HG03039 (cell line): ENCODE measurements around the gene DIABLO.
"Not testable (repeated sequence)": the region's sequence is repeated elsewhere in the genome, so short reads cannot be mapped to it uniquely, and the experiment has no call there.

Experiments used
- ATAC-seq: cut with Tn5 transposase; IDR thresholded peaks from one replicate; pipeline ENCODE4 v1.9.1; 2021; ENCODE audit warnings: mild to moderate bottlenecking, moderate library complexity; ENCODE audit not compliant: unreplicated experiment

The DIABLO gene

DNA sequence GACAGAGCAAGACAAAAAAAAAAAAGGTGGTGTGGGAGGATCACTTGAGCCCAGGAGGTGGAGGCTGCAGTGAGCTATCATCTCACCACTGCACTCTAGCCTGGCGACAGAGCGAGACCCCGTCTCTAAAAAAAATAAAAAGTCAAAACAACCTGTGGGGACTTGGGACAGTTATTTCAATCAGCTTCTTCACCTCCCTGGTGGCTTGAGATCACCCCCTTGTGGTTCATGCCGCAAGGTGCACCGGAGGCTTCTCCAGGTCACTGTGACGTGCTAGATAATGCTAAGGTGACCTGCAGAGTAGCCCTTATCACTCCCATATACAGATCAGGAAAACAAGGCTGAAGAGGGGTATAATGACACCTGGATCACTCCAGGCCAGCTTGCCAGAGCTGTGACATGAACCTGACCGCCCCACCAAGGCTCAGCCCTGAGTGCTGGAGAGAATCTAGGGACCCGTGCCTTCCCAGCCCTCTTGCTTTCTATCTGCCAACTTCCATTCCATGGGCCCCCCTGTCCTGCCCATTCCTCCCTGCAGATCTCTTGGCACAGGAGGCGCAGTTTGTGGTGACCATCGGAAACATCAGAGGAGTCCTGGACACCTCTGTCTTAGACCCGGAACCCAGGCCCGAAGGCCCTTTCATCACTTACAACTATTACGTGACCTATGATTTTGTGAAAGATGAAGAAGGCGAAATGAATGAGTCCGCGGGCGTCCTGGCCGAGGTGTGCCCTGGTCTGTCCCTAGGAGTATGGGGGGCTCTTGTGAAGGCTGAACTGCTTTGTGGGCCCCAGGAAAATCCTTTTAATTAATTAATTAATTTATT is 34.8 kb downstream of the DIABLO start:
- ATAC-seq, result no peak

DNA sequence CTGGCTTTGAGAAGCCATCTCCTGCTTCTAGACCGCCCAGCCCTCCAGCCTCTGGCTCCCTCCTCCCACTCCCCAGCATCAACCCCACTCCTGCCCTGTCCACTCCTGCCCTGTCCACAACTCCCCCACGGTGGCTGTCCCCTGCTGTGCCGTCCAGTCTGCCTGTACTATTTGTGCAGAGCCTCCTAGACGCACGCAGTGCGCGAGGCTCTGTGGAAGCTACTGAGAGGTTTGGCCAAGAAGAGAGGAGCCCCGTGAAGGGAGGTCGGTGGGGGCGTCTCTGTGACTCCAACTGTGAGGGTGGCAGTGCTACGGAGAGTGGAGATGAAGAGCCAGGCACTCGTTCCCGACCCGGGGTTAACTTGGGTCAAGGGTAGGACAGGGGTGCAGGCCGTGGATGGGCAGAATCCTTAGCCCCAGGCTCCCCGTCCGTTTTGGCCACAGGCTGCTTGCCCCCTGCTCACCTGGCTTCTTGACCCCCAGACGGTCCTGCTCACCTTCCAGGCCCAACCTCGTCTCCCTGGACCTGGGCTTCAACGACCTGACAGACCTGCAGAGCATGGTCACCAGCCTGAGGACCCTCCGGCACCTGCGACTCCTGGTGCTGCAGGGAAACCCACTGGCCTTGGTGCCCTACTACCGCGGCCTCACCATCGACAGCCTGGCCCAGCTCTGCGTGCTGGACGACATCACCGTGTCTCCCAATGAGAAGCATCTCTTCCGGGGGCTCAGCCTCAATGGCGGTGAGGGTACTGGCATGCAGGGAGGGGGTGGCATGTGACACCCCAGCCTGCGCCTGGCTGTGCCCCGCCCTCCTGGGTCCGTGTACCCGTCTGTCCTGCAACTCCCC is 36.0 kb downstream of the DIABLO start:
- no peak for ATAC-seq

DNA sequence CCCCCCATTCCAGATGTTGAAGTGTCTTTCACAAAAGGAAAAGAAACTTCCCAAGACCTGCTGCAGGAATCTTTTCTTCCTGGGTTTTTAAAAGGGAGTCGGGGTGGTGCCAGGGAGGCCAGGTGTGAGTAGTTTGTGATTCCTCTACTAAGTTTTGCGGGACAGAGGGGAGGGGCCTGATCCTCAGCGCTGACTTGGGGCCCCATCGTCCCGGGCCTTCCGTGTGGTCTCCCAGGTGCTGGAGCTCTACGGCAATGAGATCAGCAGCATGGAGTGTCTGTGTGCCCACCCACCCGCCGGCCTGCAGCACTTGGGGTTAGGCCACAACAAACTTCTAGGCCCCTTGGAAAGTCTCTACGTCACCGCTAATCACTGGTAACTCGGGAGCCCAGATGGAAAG is 38.4 kb downstream of the DIABLO start:
- ATAC-seq, result no peak

DNA sequence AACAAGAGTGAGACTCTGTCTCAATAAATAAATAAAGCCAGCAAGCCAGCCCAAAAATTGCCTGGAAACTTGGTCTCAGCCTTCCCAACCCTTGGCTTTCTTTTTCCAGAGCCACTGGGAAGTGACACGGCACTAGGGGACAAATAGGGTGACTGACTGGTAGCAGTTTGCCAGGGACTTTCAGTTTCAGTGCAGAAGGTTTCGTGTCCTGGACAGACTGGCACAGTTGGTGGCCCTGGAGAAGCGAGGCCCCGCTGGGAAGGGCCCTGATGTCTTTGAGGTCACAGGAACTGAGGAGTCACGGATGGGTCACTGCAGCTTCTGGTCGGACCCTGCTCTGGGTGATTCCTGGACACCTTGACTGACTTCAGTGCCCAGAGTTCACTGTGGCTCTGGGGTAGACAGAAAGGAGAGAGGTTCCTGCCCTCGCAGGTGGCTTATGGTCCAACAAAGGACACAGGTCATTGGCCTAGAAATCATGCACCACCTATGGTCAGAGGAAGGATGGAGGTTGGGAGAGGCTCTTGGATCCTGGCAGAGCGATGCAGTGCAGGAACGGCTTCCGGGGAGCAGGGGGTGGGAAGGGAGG is 40.3 kb downstream of the DIABLO start:
- ATAC-seq, result no peak

DNA sequence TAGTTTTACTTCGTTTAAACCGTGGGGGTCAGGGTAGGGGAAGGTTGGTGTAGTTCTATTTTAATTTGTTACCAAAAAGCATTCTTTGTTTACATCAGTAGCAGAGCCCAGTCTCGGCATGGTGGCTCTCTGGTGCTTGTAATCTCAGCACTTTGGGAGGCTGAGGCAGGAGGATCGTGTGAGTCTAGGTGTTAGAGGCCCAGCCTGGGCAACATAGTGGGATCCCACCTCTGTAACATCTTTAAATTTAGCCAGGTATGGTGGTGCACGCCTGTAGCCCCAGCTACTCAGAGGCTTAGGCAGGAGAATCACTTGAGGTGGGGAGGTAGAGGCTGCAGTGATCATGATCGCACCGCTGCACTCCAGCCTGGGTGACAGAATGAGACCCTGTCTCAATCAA is 40.8 kb downstream of the DIABLO start:
- ATAC-seq, result no peak

DNA sequence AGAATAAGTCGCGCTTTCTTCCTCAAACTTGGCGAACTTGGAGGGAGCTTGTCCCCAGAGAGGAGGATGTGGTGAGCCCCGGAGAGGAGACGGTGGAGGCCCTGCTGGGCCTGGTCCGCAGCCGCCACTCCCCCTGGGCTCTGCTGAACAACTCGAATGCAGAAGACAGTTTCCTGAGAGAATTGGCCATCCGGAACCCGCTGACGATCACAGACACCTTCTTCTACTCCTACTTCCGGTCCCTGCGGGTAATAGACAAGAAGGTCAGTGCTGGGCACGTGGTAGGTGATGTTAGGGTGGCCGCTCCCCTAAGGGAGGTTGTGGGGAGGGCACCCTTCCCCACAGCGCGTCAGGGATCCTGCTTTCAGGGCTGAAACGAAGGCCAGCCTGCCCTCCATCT is 41.3 kb downstream of the DIABLO start:
- ATAC-seq, result no peak

DNA sequence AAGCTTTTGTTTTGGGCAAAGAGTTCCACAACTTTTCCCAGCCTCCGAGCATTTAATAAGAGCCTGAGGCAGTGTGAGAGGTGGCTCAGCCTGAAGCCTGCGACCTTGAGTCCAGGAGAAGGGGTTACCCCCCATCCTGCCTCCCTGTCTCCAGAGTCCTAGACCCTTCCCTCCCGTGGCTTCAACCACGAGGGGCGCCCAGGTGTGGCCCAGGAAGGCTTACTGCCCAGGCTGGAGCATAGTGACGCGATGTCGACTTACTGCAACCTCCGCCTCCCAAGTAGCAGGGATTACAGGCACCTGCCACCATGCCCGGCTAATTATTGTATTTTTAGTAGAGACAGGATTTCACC is 42.3 kb downstream of the DIABLO start:
- no peak for ATAC-seq

DNA sequence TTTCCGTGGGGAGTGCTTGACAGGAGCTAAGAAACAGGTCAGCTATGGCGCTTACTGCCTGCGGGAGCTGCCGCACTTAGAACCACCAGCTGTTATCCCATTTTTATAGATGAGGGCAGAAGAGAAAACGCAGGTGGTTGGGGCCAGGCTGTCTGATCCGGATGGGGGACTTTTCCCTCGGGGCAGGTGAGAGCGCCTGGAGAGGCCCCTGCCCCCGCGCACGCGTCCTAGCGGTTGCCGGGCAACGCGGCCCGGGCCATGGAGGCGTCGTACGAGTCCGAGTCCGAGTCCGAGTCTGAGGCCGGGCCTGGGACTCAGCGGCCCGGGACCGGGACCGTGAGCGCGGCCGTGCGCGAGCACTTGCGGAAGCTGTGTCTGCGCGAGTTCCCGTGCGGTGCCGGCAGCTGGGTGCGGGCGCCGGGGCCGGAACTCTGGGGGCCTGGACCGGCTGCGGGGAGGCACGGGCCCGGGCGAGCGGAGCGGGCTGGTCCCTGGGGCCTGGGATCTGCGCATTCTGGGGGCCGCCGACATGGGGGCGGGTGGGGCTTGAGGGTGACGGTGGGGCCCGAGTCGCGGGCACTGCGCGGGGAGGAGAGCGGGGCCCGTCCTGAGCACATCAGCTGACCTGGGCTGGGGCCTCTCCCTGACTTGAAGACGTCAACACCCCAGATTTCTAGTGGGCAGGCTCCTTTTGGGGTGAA is 42.8 kb downstream of the DIABLO start, which contains the start of gene LRRC43:
LRRC43 (plus strand) TSS at position 237 of the 701 bp plus-strand sequence; CDS start at position 259, 22 bp downstream.
- ATAC-seq, result no peak

DNA sequence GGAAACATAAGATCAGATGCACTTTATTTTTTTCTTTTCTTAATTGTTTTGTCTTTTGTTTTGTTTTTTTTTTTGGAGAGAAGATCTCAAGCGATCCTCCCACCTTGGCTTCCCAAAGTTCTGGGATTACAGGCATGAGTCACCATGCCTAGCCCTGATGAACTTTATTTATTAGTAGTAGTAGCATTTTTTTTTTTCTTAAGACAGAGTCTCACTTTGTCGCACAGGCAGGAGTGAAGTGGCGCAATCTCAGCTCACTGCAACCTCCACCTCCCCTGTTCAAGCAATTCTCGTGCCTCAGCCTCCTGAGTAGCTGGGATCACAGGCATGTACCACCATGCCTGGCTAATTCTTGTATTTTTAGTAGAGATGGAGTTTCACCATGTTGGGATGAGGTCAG is 49.4 kb downstream of the DIABLO start:
- ATAC-seq, result not testable (repeated sequence)

DNA sequence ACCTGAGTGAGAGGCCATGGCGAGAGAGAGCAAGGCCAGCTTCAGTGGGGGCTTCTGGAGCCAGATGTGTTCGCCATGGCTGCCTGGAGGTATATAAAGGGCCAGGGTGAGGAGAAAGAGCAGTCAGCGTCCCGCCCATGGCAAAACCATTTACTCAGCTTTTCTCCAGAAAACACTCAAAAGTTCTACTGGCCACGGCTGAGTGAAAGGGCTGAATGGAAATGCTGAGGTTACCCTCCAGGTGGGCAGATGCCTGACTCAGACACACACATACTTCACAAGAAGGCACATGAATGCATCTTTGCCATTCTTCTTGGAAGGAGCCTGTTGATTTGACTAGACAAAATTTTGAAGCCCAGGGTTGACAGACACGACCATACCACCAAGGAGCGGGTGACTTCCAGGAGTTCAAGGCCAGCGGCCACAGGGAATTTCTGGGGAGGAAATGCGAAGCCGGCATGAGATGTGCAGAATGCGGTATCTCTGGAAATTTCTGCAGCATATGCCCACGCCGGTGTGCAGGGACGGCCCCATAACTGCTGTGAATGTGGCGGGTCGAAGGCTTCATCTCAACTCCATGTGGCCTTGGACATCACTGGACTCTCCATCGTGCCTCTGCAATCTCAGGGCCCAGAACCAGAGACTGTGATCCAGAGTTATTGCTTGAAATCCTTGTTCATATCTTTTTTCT is 51.6 kb downstream of the DIABLO start, which contains the start of gene IL31:
IL31 (minus strand) TSS at position 67 of the 691 bp plus-strand sequence; CDS start at position 18, 49 bp downstream.
- ATAC-seq, result no peak

DNA sequence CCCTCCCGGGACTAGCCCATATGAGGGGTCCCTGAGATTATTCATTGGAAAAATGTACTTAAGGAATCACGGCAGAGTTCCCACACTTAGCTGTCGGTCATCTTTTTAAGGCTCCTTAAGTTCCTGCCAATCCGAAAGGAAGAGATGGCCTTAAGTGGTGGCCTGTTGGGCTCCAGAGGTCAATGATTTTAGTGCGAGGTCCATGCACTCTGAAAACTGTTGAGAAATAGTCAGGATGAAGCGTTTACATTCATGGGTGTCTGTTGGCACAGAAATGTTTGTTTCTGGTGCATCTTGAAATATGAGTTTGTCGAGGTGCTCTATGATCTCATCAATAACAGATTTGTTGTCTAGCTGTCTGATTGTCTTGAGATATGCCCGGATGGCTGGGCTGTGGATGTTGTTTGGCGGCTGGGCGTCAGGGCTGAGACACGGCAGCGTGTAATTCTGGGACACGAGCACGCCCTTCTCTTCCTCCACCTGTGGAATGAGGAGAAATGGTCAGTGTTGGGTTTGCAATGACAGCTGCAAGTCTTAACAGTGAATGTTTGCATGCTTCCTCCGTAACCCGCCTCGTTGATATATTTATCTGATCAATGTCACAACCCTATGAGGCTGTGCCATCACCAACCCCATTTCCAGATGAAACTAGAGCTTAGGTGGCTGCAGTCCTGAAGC is 53.5 kb downstream of the DIABLO start:
- ATAC-seq, result no peak

DNA sequence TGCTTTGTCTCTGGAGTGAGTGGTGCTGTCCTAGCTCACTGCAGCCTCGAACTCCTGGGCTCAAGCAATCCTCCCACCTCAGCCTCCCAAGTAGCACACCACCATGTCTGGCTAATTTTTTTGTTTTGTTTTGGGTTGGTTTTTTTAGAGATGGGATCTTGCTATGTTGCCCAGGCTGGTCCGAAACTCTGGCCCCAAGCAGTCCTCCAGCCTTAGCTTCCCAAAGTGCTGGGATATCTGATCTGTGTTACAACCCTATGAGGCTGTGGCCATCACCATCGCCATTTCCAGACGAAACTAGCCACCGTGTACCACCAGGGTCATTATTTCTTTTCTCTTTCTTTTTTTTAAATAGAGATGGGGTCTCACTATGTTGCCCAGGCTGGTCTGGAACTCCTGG is 54.5 kb downstream of the DIABLO start:
- no peak for ATAC-seq

DNA sequence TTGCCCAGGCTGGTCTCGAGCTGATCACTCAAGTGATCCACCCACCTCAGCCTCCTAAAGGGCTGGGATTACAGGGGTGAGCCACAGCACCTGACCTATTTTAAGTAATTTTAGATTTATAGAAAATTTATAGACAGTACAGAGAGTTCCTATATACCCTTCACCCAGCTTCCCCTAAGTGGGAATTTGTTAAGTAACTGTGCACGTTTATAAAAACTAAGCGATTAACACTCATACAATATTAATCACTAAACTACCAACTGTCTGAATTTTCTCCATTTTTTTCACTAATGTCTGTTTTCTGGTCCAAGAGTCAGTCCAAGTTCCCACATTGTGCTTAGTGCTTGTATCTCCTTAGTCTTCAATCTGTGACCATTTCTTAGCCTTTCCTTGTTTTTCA is 57.4 kb downstream of the DIABLO start:
- no peak for ATAC-seq

DNA sequence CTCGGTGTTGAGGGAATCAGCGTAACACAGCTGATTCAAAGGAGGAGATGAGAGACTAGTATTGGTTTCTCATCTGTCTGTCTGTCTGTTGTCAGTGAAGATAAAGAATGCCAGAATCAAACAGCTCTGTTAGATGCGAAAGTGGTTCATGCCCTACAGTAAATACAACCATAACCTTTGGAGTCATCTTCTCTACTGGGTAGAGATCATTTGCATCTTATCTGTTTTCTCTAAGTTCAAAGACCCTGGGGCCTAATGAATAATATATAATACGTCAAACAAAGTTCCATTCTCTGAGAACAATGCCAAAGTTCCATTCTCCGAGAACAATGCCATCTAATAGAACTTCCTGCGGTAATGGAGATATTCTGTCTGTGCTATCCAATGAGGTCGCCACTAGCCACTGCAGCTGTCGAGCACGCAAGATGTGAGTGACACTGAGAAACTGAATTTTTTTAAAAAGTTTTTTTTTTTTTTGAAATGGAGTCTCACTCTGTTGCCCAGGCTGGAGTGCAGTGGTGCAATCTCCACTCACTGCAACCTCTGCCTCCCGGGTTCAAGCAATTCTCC is 58.4 kb downstream of the DIABLO start:
- no peak for ATAC-seq

DNA sequence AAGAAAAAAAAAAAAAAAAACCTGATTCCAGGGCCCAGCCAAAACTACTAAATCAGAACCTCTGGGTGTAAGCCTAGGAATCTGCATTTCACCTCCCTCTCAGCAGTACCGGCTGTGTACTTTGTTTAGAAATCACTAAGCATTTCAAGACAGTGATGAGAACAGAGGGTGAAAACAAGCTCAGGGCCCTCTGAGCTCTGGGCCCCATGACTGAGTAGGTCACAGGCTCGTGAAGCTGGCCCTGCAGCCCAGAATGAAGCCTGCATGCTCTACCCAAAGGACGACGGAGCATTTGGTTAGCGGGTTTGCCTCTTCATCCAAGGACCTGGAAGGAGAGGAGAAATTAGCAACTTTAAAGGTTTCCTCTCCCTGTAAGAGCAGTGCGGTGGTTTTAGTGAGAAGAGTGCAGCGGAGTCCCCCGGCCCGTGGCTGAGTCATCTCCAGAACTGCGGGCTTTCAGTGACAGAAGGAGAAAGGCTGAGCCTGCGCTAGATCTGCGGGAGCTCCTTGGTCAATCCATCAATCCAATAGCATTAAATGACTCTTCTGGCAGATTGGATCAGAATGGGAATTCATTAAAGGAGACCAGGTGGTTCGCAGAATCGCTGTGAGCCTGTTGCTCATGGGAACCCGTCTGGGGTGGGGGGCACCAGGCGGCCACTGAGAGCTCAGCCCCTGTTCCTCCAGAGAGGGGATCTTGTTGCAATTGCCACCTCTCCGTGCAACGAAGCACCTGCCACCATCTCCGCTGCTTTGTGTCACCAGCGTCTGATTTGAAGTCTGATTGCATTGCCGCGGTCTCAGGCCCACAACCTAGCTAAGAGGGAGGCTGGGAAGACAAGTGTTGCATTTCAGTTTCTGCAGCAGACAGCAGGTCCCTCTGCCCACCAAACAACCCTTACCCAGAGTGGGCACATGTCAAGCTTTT is 59.2 kb downstream of the DIABLO start:
- ATAC-seq, result no peak

DNA sequence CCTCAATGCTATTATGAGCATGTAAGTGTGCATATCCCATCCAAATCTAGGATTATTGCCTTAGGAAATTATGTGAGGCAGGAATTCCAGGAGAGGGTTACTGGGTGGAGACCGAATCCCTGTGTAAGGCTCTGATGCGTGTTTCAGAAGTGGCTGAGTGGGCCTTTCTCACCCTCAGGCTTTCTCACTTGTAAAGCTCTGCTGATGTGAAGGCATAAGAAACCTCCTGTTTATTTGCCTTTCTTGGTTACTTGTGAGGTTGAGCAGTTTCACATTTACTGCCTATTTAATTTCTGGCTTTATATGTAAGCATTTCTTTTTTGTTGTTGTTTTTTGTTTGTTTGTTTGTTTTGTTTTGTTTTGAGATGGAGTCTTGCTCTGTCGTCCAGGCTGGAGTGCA is 62.9 kb downstream of the DIABLO start:
- no peak for ATAC-seq

DNA sequence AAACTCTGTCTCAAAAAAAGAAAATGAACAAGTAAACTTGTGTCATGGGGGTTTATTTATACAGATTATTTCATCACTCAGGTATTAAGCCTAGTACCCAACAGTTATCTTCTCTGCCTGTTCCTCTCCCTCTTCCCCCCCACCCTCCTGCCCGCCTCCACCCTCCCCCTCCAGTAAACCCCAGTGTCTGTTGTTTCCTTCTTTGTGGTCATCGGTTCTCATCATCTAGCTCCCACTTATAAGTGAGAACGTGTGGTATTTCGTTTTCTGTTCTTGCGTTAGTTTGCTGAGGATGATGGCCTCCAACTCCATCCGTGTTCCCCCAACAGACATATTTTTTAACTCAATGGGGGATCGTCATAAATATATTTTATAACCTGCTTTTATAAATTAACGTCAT is 64.2 kb downstream of the DIABLO start:
- ATAC-seq, result no peak

DNA sequence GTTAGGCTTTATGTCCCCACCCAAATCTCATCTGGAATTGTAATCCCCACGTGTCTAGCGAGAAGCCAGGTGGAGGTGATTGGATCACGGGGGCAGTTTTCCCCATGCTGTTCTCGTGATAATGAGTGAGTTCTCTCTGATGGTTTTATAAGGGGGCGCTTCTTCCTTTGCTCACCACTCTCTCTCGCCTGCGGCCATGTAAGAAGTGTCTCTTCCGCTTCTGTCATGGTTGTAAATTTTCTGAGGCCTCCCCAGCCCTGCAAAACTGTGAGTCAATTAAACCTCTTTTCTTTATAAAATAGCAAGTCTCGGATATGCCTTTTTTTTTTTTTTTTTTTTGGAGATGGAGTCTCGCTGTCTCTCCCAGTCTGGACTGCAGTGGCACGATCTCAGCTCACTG is 65.1 kb downstream of the DIABLO start:
- ATAC-seq, result no peak
